NCI-H2171 treated with DMSO at 0.1 percent for 48 hours (cell line): ENCODE results near the gene TREH.
A peak's percentile ranks its signal among the peaks of the same experiment; 100 is the strongest.

Experiments used
- DNase-seq: peaks from one replicate; lab custom pipeline; 2025; lab: John Stamatoyannopoulos, UW

Gene TREH

GRCh38 chr11:118610773-118611432, 68.5 kb downstream of the TREH start:
- DNase-seq = no peak

DNA sequence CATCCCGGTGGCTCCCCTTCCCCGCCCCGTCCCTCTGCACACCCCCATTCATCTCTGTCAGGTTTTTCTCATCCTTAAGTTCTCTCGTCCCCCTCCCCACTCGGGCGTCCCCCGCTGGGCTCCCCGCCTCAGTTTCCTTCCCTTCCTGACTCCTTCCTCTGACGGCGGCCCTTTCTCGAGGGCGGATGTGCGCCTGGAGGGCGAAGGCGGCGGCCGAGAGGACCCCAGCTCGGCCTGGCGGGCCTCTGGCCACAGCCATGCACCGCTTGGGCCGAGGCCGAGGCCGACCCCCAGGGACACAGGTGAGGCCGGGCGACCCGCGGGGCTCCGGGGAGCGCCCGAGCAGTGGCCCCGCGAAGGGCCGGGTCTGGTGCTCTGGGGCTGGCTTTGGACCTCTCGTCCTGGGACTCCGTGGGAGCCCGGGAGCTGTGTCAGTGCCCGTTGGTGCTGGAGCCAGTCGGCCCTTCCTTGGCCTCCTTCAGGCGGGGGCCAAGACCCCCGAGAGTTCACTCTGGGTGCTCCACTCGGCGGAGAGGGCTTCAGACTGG, 69.2 kb downstream of the TREH start:
- DNase-seq = no peak

GRCh38 chr11:118609380-118610224, 69.8 kb downstream of the TREH start:
- no peak for DNase-seq

DNA sequence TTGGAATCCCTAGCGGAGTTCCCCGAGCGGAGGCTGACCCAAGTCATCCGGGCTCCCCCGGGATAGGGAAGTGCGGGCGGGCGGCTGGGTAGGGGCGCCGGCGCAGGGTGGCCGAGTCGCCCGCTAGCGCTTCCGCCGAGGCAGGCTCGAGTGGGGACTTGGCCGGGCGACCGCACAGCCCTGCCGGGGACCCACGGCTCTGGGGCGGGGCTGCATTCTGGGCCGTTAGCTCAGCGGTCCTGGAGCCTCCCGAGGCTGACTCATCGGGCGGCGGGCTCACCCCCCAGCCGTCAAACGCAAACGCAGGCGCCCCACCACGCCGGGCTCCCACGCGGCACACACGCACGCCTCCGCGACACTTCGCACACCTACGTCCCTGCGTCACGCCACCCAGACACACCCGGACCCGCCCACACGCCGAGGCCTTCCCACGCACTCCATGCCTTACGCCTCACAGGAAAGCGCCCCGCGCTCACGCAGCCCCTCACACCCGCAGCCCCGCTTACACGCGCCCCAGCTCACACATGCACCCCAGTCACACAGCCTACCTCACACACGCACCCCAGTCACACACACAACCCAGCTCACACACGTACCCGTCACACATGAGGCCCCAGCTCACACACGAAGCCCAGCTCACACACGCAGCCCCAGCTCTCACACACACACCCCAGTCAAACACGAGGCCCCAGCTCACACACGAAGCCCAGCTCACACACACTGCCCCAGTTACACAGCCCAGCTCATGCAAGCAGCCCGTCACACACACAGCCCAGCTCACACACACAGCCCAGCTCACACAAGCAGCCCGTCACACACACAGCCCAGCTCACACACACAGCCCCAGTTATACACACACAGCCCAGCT, 70.9 kb downstream of the TREH start:
- no peak for DNase-seq

- peak; percentile 9 for DNase-seq
Measured at GRCh38 chr11:118607401-118608359, 71.8 kb downstream of the TREH start, which contains the start of gene PHLDB1. Gene PHLDB1 (plus strand): TSS chr11:118607615. CDS start chr11:118613837, 6,222 bp downstream.
